ENCODE measurements around the gene RPL10A. TPM values are rescaled to one million over a fixed set of nuclear protein-coding genes. Genes with fewer than 3 reads are reported as not detected.
"Not testable (repeated sequence)": the region's sequence is repeated elsewhere in the genome, so short reads cannot be mapped to it uniquely, and the experiment has no call there.

Gene RPL10A
- total RNA-seq, 2 experiments from 2014 or later: 2,144 to 2,205 TPM

DNA sequence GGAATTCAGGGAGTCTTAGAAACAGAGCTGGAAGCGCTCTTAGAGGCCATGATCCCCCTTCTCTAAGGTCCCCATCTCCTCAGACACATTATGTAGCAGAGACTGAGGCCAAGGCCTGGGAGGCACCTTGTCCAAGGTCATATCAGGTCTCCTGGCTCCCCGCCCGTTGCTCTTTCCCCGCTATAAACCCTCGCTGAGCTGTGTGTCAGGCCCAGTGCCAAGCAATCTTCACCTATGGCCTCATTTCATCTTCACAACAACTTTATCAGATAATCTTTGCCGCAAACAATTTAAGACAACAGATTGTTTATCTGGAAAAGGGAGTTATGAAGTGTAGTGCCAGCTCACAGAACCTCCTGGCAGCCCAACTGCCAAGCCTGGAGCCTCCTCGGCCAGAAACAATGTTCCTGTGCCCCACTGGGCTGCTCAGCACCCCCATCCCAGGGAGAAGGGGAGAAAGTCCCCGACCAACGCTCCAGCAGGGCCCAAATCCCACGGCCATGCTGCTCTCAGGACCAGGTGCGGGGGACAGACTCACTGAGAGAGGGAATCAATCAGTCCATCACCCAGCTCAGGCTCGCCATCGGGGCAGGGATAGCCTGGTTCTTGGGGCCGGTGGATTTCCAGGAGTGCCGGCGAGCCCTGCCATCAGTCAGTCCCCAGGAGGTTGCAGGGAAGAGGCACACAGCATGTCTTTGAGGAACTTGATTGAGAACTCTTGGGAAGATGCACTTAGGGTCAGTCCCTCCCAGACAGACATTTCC lies 32.9 kb upstream of the RPL10A start:
- intact Hi-C loops (cut with micrococcal nuclease): no loop called here
- CTCF ChIA-PET: interaction anchor here (0.7 to 1.2 kb wide), 2 partner anchors 14 to 93 kb away, joined by 3 to 7 read pairs; partner anchors contain the start of gene PPARD
- Mint-ChIP-seq H3K4me1 (ENCODE audit: low read depth) (no peaks in the 10 kb centered on the region), H3K27ac (no peak overlapping the region), H3K36me3 (no peaks in the 10 kb centered on the region), H3K9me3 (peaks cover under 1% of the 10 kb centered on the region), H3K4me3 (no peak overlapping the region), H3K27me3 (no peaks in the 10 kb centered on the region)
- no peak for DNase-seq
- POLR2A ChIA-PET: no interaction called here

DNA sequence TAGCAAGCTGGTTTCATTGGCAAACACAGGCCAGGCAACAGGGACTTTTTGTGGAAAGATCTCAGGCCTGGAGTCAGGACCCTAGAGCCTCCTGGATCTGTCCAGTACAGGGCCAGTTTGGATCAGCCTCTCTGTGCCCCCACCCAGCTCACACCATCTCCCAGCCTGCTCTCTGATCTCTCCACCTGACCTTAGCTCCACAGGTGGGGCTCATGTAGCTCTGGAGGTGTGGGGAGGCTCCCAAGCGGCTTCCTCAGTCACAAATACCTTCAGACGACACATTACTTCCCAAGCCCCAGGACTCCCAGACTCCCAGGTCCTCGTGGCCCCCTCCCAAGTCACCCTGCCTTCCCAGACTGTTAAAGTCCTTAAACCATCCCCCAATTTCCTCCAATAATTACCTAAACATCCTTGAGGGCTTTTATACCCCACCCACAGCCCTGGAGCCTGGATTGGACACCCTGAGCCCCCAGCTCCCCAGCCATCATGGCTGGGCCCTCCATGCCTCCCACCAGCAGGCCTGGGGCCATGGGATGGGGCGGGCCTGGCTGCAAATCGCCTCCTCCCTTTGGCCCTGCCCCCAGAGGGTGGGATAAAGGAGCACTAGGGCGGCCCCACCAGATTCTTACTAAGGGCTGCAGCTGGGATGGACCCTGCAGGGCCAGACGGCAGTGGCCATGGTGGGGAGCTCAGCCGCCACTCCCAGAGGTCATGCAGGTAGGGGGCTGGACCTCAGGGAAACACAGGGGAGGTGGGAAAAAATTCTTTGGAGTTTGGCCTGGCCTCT lies 31.9 kb upstream of the RPL10A start:
- H3K4me1 Mint-ChIP-seq (ENCODE audit: low read depth): no peaks in the 10 kb centered on the region
- no peaks in the 10 kb centered on the region for H3K27me3 Mint-ChIP-seq
- DNase-seq: no peak
- H3K4me3 Mint-ChIP-seq: no peak overlapping the region
- H3K27ac Mint-ChIP-seq: no peak overlapping the region
- CTCF ChIA-PET: interaction anchor here (1.2 to 2.1 kb wide), 2 partner anchors 13 to 94 kb away, joined by 7 to 8 read pairs; partner anchors contain the start of gene PPARD
- intact Hi-C loops (cut with micrococcal nuclease): no loop called here
- H3K36me3 Mint-ChIP-seq: no peaks in the 10 kb centered on the region
- H3K9me3 Mint-ChIP-seq: no peaks in the 10 kb centered on the region
- POLR2A ChIA-PET: interaction anchor here (0.6 to 1.1 kb wide), 2 partner anchors 20 to 36 kb away, joined by 3 to 7 read pairs; no protein-coding TSS in a partner anchor

DNA sequence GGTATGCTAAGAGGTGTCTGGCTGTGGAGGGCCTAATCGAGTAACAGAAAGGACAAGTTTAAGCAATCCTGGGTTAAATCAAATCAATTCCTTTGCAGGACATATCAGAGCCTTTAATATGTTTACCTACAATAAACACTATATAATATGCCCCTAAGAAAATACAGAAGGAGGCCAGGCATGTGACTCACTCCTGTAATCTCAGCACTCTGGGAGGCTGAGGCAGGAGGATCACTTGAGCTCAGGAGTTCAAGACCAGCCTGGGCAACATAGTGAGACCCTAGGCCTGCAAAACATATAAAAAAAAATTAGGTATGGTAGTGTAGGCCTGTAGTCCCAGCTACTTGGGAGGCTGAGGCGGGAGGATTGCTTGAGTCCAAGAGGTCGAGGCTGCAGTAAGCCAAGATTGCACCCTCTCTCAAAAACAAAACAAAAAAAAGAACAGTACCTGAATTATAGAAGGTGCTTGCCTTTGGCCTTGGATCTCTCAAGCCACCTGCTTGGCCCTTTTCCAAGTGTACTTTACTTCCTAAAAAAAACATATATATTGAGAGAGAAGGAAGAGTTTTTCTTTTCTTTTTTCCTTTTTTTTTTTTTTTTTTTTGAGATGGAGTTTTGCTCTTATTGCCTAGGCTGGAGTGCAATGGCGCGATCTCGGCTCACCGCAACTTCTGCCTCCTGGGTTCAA lies 29.7 kb upstream of the RPL10A start:
- H3K4me1 Mint-ChIP-seq (ENCODE audit: low read depth); H3K9me3 Mint-ChIP-seq; POLR2A ChIA-PET; H3K4me3 Mint-ChIP-seq; H3K27ac Mint-ChIP-seq; H3K36me3 Mint-ChIP-seq; DNase-seq; intact Hi-C loops (cut with micrococcal nuclease); H3K27me3 Mint-ChIP-seq: not testable (repeated sequence)
- CTCF ChIA-PET: interaction anchor here (2.1 kb wide), 1 partner anchor 11 kb away, joined by 8 read pairs; no protein-coding TSS in a partner anchor

GRCh38 chr6:35439308-35439707 lies 28.9 kb upstream of the RPL10A start:
- Mint-ChIP-seq H3K36me3 (no peaks in the 10 kb centered on the region), H3K4me3 (no peak overlapping the region), H3K27ac (no peak overlapping the region), H3K4me1 (ENCODE audit: low read depth) (no peaks in the 10 kb centered on the region), H3K9me3 (no peaks in the 10 kb centered on the region), H3K27me3 (no peaks in the 10 kb centered on the region)
- ChIA-PET CTCF (no interaction called here), POLR2A (no interaction called here)
- no peak for DNase-seq
- intact Hi-C loops (cut with micrococcal nuclease): no loop called here

GRCh38 chr6:35441205-35441604 lies 27.0 kb upstream of the RPL10A start:
- DNase-seq: no peak
- no peak overlapping the region for H3K4me3 Mint-ChIP-seq
- intact Hi-C loops (cut with micrococcal nuclease): no loop called here
- H3K27me3 Mint-ChIP-seq: no peaks in the 10 kb centered on the region
- H3K36me3 Mint-ChIP-seq: no peaks in the 10 kb centered on the region
- H3K4me1 Mint-ChIP-seq (ENCODE audit: low read depth): peaks cover 6% of the 10 kb centered on the region
- ChIA-PET CTCF (interaction anchor here (1.7 kb wide), 1 partner anchor 9 kb away, joined by 3 read pairs; no protein-coding TSS in a partner anchor), POLR2A (no interaction called here)
- no peaks in the 10 kb centered on the region for H3K9me3 Mint-ChIP-seq
- H3K27ac Mint-ChIP-seq: no peak overlapping the region

- no peak overlapping the region for H3K4me3 Mint-ChIP-seq
- no peaks in the 10 kb centered on the region for H3K9me3 Mint-ChIP-seq
- no peak for DNase-seq
- intact Hi-C loops (cut with micrococcal nuclease): no loop called here
- ChIA-PET POLR2A (no interaction called here), CTCF (interaction anchor here (1.7 kb wide), 1 partner anchor 8 kb away, joined by 3 read pairs; no protein-coding TSS in a partner anchor)
- no peak overlapping the region for H3K27ac Mint-ChIP-seq
- no peaks in the 10 kb centered on the region for H3K36me3 Mint-ChIP-seq
- no peaks in the 10 kb centered on the region for H3K27me3 Mint-ChIP-seq
- H3K4me1 Mint-ChIP-seq (ENCODE audit: low read depth): peaks cover 6% of the 10 kb centered on the region
These were observed 26.6 kb upstream of the RPL10A start for GRCh38 chr6:35441642-35442041.

DNA sequence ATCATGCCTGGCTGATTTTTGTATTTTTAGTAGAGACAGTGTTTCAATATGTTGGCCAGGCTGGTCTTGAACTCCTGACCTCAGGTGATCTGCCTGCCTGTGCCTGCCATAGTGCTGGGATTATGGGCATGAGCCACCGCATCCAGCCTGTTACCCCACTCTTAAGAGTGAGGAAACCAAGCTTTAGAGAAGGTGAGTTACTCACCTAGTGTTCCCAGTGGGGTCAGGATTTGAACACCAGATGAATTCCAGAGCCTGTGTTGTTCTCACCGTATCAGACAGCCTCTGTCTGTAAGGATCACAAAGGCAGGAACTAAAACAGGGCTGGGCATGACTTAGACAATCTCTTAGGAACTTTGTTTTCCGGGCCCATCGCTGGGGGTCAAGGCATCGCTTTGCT lies 25.5 kb upstream of the RPL10A start:
- no peaks in the 10 kb centered on the region for H3K36me3 Mint-ChIP-seq
- ChIA-PET POLR2A (no interaction called here), CTCF (interaction anchor here (1.2 kb wide), 1 partner anchor 101 kb away, joined by 6 read pairs; no protein-coding TSS in a partner anchor)
- H3K4me3 Mint-ChIP-seq: no peak overlapping the region
- DNase-seq: no peak
- no peaks in the 10 kb centered on the region for H3K9me3 Mint-ChIP-seq
- H3K4me1 Mint-ChIP-seq (ENCODE audit: low read depth): peaks cover 6% of the 10 kb centered on the region
- intact Hi-C loops (cut with micrococcal nuclease): no loop called here
- no peaks in the 10 kb centered on the region for H3K27me3 Mint-ChIP-seq
- no peak overlapping the region for H3K27ac Mint-ChIP-seq

- H3K27ac Mint-ChIP-seq: no peak overlapping the region
- ChIA-PET POLR2A (no interaction called here), CTCF (interaction anchor here (1.2 kb wide), 1 partner anchor 102 kb away, joined by 6 read pairs; no protein-coding TSS in a partner anchor)
- no peaks in the 10 kb centered on the region for H3K36me3 Mint-ChIP-seq
- intact Hi-C loops (cut with micrococcal nuclease): no loop called here
- no peaks in the 10 kb centered on the region for H3K27me3 Mint-ChIP-seq
- peaks cover 6% of the 10 kb centered on the region for H3K4me1 Mint-ChIP-seq (ENCODE audit: low read depth)
- no peak for DNase-seq
- no peak overlapping the region for H3K4me3 Mint-ChIP-seq
- no peaks in the 10 kb centered on the region for H3K9me3 Mint-ChIP-seq
These were observed 24.7 kb upstream of the RPL10A start for GRCh38 chr6:35443341-35444030.

DNA sequence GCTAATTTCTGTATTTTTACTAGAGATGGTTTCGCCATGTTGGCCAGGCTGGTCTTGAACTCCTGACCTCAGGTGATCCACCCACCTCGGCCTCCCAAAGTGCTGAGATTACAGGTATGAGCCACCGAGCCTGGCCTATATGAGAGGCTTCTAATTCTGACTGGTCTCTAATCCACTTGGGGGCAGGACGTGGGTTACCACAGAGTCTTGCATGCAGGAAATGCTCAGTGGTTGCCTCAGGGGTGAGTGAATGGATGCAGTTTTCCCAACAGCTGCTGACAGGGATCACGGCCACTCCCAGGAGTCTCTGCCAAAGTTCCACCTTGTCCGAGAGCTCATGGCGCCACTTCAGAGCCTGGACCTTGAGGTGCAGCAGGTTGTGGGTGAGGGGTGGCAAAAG lies 22.5 kb upstream of the RPL10A start:
- peaks cover 6% of the 10 kb centered on the region for H3K4me1 Mint-ChIP-seq (ENCODE audit: low read depth)
- H3K36me3 Mint-ChIP-seq: no peaks in the 10 kb centered on the region
- POLR2A ChIA-PET: no interaction called here
- H3K27me3 Mint-ChIP-seq: no peaks in the 10 kb centered on the region
- CTCF ChIA-PET: interaction anchor here (1.8 kb wide), 1 partner anchor 104 kb away, joined by 6 read pairs; the partner anchor contains the start of gene PPARD
- H3K4me3 Mint-ChIP-seq: no peak overlapping the region
- H3K27ac Mint-ChIP-seq: no peak overlapping the region
- intact Hi-C loops (cut with micrococcal nuclease): no loop called here
- H3K9me3 Mint-ChIP-seq: no peaks in the 10 kb centered on the region
- peak; percentile 60 for DNase-seq

- no peak overlapping the region for H3K4me3 Mint-ChIP-seq
- POLR2A ChIA-PET: interaction anchor here (1.5 kb wide), 1 partner anchor 105 kb away, joined by 3 read pairs; no protein-coding TSS in a partner anchor
- CTCF ChIA-PET: interaction anchor here (0.8 to 8.8 kb wide), 10 partner anchors 8 to 191 kb away, joined by 3 to 219 read pairs (median 5); partner anchors contain the start of genes DEF6, PPARD and ZNF76
- peaks cover 19% of the 10 kb centered on the region for H3K4me1 Mint-ChIP-seq (ENCODE audit: low read depth)
- no peaks in the 10 kb centered on the region for H3K27me3 Mint-ChIP-seq
- DNase-seq: no peak
- H3K27ac Mint-ChIP-seq: no peak overlapping the region
- no peaks in the 10 kb centered on the region for H3K36me3 Mint-ChIP-seq
- H3K9me3 Mint-ChIP-seq: no peaks in the 10 kb centered on the region
- intact Hi-C loops (cut with micrococcal nuclease): no loop called here
These were observed 20.0 kb upstream of the RPL10A start for GRCh38 chr6:35448191-35448590.

GRCh38 chr6:35449287-35449881 lies 18.8 kb upstream of the RPL10A start:
- ChIA-PET CTCF (interaction anchor here (0.6 to 8.8 kb wide), 43 partner anchors 8 to 528 kb away, joined by 3 to 219 read pairs (median 4); partner anchors contain the start of genes DEF6, PPARD, RPL10A and ZNF76), POLR2A (interaction anchor here (0.6 to 1.5 kb wide), 5 partner anchors 24 to 151 kb away, joined by 3 to 8 read pairs (median 4); partner anchors contain the start of gene PPARD)
- intact Hi-C loops (cut with micrococcal nuclease): loop anchor here (1.0 kb wide), 2 partner anchors 107 to 152 kb away; partner anchors contain the start of genes DEF6 and PPARD
- H3K36me3 Mint-ChIP-seq: peaks cover 2% of the 10 kb centered on the region
- H3K4me1 Mint-ChIP-seq (ENCODE audit: low read depth): peaks cover 29% of the 10 kb centered on the region
- peak; percentile 44 for DNase-seq
- no peaks in the 10 kb centered on the region for H3K9me3 Mint-ChIP-seq
- no peak overlapping the region for H3K4me3 Mint-ChIP-seq
- no peak overlapping the region for H3K27ac Mint-ChIP-seq
- no peaks in the 10 kb centered on the region for H3K27me3 Mint-ChIP-seq
